Measurements from ENCODE around the gene OR11H7. TPM values are rescaled to one million over a fixed set of nuclear protein-coding genes. Genes with fewer than 3 reads are reported as not detected.

OR11H7 gene
- total and polyA plus RNA-seq, 9 of the 15 experiments (the other 6 are each of a cell fraction or from before 2014, with no cell fraction given) = not detected

DNA sequence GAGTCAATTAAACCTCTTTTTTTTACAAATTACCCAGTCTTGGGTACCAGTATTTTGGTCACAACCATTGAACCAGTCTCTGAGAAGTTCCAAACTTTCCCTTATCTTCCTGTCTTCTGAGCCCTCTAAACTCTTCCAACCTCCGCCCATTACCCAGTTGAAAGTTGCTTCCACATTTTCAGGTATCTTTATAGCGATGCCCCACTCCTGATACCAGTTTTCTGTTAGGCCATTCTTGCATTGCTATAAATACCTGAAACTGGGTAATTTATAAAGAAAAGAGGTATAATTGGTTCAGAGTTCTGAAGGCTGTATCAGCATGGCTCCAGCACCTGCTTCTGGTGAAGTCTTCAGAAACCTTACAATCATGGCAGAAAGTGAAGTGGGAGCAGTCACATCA, 45.3 kb downstream of the OR11H7 start:
- peak; percentile 76 for TF ChIP-seq ZNF707 (CRISPR knock-in tag; conservative IDR thresholded peaks at IDR 0.05)
- TF ChIP-seq, protein P1, sequence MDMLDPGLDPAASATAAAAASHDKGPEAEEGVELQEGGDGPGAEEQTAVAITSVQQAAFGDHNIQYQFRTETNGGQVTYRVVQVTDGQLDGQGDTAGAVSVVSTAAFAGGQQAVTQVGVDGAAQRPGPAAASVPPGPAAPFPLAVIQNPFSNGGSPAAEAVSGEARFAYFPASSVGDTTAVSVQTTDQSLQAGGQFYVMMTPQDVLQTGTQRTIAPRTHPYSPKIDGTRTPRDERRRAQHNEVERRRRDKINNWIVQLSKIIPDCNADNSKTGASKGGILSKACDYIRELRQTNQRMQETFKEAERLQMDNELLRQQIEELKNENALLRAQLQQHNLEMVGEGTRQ (CRISPR knock-in tag; IDR thresholded peaks at IDR 0.05) = no peak
- no peak for ATAC-seq
- no peak for FAIRE-seq
- DNase-seq (ENCODE audit: extremely low read depth in 1 of 4, low spot score in 3 of 4) = no peak
- Histone ChIP-seq H3K9me3 (replicated peaks; ENCODE audit: control insufficient read depth, insufficient read depth, low read depth, low read length) (no peaks in the 10 kb centered on the region), H4K20me1 (replicated peaks; ENCODE audit: control insufficient read depth, insufficient read depth, low read length) (no peaks in the 10 kb centered on the region), H3K4me1 (replicated peaks in 1 of 2; ENCODE audit: control insufficient read depth in 2 of 2, insufficient read depth in 2 of 2, low read length in 2 of 2) (peaks cover 0 to 4% of the 10 kb centered on the region in 2 experiments; a peak in 2 of 5 replicates), H3K9me1 (ENCODE audit: control insufficient read depth, insufficient read depth, low read length) (no peaks in the 10 kb centered on the region), H3K36me3 (ENCODE audit: control insufficient read depth, insufficient read depth, low read length) (no peaks in the 10 kb centered on the region), H2AFZ (ENCODE audit: low read depth, low read length) (no peak overlapping the region), H3K9ac (ENCODE audit: insufficient read depth in 1 of 2, low read depth in 2 of 2, low read length in 2 of 2) (no peak overlapping the region), H3K27ac (ENCODE audit: extremely low read depth, low read depth, low read length) (no peak overlapping the region), H3K79me2 (ENCODE audit: control insufficient read depth, insufficient read depth, low read length) (no peaks in the 10 kb centered on the region), H3K27me3 (ENCODE audit: control insufficient read depth in 2 of 2, insufficient read depth in 2 of 2, low read length in 2 of 2) (no peaks in the 10 kb centered on the region), H3K4me2 (ENCODE audit: insufficient read depth, low read length) (no peak overlapping the region), H3K4me3 (no peak overlapping the region)
- ChIA-PET POLR2A (no interaction called here), CTCF (ENCODE audit: low intra/inter-chr PET ratio) (no interaction called here)
- in situ Hi-C loops (cut with MboI) (no loop called here), intact Hi-C loops (cut with micrococcal nuclease) (no loop called here)
- 100% methylated on average over 1 of the region's 2 CpGs for WGBS (ENCODE audit: insufficient coverage, low coverage, missing lambda C conversion rate)
- no TSS peak for BruUV-seq (replicated peaks)

DNA sequence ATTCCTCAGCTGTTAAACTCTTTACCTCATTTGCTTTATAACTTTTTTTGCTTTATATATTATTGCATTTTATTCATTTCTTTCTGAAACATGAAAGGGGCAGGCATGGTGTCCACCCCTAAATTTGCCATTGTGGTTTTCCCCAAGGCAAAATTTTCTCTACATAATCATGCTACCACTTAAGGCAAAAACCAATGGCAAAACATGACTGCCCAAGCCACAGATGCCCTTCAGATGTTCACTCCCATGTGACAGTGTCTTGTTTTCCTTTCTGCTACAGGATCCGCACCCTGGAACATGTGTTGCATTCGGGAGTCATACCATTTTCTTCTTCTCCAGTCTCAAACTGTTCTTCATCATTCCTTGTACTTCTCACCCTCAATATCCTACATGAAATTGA, 48.6 kb downstream of the OR11H7 start:
- no peaks in the 10 kb centered on the region for H3K79me2 ChIP-seq (ENCODE audit: control insufficient read depth, insufficient read depth, low read length)
- intact Hi-C loops (cut with micrococcal nuclease) = no loop called here
- H3K4me3 ChIP-seq = no peak overlapping the region
- DNase-seq (ENCODE audit: extremely low read depth in 1 of 4, low spot score in 3 of 4) (no peak), FAIRE-seq (no peak), ATAC-seq (no peak)
- no TSS peak for BruUV-seq (replicated peaks)
- no peaks in the 10 kb centered on the region for H3K9me3 ChIP-seq (replicated peaks; ENCODE audit: control insufficient read depth, insufficient read depth, low read depth, low read length)
- ChIA-PET CTCF (ENCODE audit: low intra/inter-chr PET ratio) (no interaction called here), POLR2A (no interaction called here)
- H3K4me2 ChIP-seq (ENCODE audit: insufficient read depth, low read length) = no peak overlapping the region
- H3K9ac ChIP-seq (ENCODE audit: insufficient read depth in 1 of 2, low read depth in 2 of 2, low read length in 2 of 2) = no peak overlapping the region
- in situ Hi-C loops (cut with MboI) = no loop called here
- H3K36me3 ChIP-seq (ENCODE audit: control insufficient read depth, insufficient read depth, low read length) = no peaks in the 10 kb centered on the region
- no peaks in the 10 kb centered on the region for H4K20me1 ChIP-seq (replicated peaks; ENCODE audit: control insufficient read depth, insufficient read depth, low read length)
- H3K27me3 ChIP-seq (ENCODE audit: control insufficient read depth in 2 of 2, insufficient read depth in 2 of 2, low read length in 2 of 2) = no peaks in the 10 kb centered on the region
- no peaks in the 10 kb centered on the region for H3K9me1 ChIP-seq (ENCODE audit: control insufficient read depth, insufficient read depth, low read length)
- no peak overlapping the region for H3K27ac ChIP-seq (ENCODE audit: extremely low read depth, low read depth, low read length)
- peaks cover 0 to 4% of the 10 kb centered on the region in 2 experiments; a peak in 2 of 5 replicates for H3K4me1 ChIP-seq (replicated peaks in 1 of 2; ENCODE audit: control insufficient read depth in 2 of 2, insufficient read depth in 2 of 2, low read length in 2 of 2)
- WGBS (ENCODE audit: insufficient coverage, low coverage, missing lambda C conversion rate) = 90% methylated on average over 2 of the region's 2 CpGs
- H2AFZ ChIP-seq (ENCODE audit: low read depth, low read length) = no peak overlapping the region
- TF ChIP-seq, protein P2, sequence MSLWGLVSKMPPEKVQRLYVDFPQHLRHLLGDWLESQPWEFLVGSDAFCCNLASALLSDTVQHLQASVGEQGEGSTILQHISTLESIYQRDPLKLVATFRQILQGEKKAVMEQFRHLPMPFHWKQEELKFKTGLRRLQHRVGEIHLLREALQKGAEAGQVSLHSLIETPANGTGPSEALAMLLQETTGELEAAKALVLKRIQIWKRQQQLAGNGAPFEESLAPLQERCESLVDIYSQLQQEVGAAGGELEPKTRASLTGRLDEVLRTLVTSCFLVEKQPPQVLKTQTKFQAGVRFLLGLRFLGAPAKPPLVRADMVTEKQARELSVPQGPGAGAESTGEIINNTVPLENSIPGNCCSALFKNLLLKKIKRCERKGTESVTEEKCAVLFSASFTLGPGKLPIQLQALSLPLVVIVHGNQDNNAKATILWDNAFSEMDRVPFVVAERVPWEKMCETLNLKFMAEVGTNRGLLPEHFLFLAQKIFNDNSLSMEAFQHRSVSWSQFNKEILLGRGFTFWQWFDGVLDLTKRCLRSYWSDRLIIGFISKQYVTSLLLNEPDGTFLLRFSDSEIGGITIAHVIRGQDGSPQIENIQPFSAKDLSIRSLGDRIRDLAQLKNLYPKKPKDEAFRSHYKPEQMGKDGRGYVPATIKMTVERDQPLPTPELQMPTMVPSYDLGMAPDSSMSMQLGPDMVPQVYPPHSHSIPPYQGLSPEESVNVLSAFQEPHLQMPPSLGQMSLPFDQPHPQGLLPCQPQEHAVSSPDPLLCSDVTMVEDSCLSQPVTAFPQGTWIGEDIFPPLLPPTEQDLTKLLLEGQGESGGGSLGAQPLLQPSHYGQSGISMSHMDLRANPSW (CRISPR knock-in tag; IDR thresholded peaks at IDR 0.05) = no peak
- TF ChIP-seq HDAC8 (tag; IDR thresholded peaks at IDR 0.05) (no peak), RCOR1 (IDR thresholded peaks at IDR 0.05; ENCODE audit: borderline replicate concordance in 1 of 2, low read depth in 2 of 2, low read length in 2 of 2) (no peak), ESRRA (IDR thresholded peaks at IDR 0.05; ENCODE audit: borderline replicate concordance, low read depth) (no peak), ZNF347 (CRISPR knock-in tag; IDR thresholded peaks at IDR 0.05; ENCODE audit: low read depth) (no peak), MAFK (IDR thresholded peaks at IDR 0.05; ENCODE audit: low read length) (no peak)
- TF ChIP-seq, protein P3, sequence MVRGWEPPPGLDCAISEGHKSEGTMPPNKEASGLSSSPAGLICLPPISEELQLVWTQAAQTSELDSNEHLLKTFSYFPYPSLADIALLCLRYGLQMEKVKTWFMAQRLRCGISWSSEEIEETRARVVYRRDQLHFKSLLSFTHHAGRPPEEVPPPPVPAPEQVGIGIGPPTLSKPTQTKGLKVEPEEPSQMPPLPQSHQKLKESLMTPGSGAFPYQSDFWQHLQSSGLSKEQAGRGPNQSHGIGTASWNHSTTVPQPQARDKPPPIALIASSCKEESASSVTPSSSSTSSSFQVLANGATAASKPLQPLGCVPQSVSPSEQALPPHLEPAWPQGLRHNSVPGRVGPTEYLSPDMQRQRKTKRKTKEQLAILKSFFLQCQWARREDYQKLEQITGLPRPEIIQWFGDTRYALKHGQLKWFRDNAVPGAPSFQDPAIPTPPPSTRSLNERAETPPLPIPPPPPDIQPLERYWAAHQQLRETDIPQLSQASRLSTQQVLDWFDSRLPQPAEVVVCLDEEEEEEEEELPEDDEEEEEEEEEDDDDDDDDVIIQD (CRISPR knock-in tag; IDR thresholded peaks at IDR 0.05) = no peak
- TF ChIP-seq, protein P4, sequence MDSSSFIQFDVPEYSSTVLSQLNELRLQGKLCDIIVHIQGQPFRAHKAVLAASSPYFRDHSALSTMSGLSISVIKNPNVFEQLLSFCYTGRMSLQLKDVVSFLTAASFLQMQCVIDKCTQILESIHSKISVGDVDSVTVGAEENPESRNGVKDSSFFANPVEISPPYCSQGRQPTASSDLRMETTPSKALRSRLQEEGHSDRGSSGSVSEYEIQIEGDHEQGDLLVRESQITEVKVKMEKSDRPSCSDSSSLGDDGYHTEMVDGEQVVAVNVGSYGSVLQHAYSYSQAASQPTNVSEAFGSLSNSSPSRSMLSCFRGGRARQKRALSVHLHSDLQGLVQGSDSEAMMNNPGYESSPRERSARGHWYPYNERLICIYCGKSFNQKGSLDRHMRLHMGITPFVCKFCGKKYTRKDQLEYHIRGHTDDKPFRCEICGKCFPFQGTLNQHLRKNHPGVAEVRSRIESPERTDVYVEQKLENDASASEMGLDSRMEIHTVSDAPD (CRISPR knock-in tag; IDR thresholded peaks at IDR 0.05) = no peak
